ENCODE measurements around the gene ZFP36. TPM values are rescaled to one million over a fixed set of nuclear protein-coding genes. Genes with fewer than 3 reads are reported as not detected.

Gene ZFP36
- total RNA-seq, 1 experiment from 2014 or later: 17.3 TPM

GRCh38 chr19:39397360-39398296 is 9.0 kb upstream of the ZFP36 start:
- ChIA-PET POLR2A (interaction anchor here (0.5 to 1.7 kb wide), 6 partner anchors 9 to 987 kb away, joined by 3 to 7 read pairs (median 5); partner anchors contain the start of genes PLEKHG2, RPS16 and ZFP36), CTCF (interaction anchor here (0.5 to 3.6 kb wide), 29 partner anchors 10 to 578 kb away, joined by 3 to 43 read pairs (median 5); partner anchors contain the start of genes PLEKHG2, RPS16, SAMD4B and SUPT5H)
- ATAC-seq: peak; percentile 88
- peak overlapping the region; percentile 54 for H3K27ac Mint-ChIP-seq
- TF ChIP-seq ZNF121 (CRISPR knock-in tag; IDR thresholded peaks at IDR 0.05): peak; percentile 95
- TF ChIP-seq FOXP1 (CRISPR knock-in tag; IDR thresholded peaks at IDR 0.05; ENCODE audit: borderline replicate concordance): peak; percentile 69; the same call in 1 of the 2 replicates
- no peak for TF ChIP-seq PRDM15 (CRISPR knock-in tag; IDR thresholded peaks at IDR 0.05)
- TF ChIP-seq ZNF416 (CRISPR knock-in tag; IDR thresholded peaks at IDR 0.05): 0 out of 2 replicates have a peak, but pooled peaks have one; percentile 46
- TF ChIP-seq CTCF (IDR thresholded peaks at IDR 0.05): peak; percentile 93
- TF ChIP-seq FOXP4 (CRISPR knock-in tag; IDR thresholded peaks at IDR 0.05): 0 out of 2 replicates have a peak, but pooled peaks have one; percentile 38
- peak; percentile 65 for TF ChIP-seq SP1 (CRISPR knock-in tag; conservative IDR thresholded peaks at IDR 0.05)
- TF ChIP-seq GTF2I (CRISPR knock-in tag; conservative IDR thresholded peaks at IDR 0.05): peak; percentile 4; the same call in 1 of the 2 replicates
- no peak for TF ChIP-seq CBFB (CRISPR knock-in tag; IDR thresholded peaks at IDR 0.05; ENCODE audit: low read depth)
- peaks cover 21% of the 10 kb centered on the region for H3K36me3 Mint-ChIP-seq
- H3K27me3 Mint-ChIP-seq (ENCODE audit: low read depth): no peaks in the 10 kb centered on the region
- DNase-seq (ENCODE audit: low spot score): peak; percentile 94
- H3K4me3 Mint-ChIP-seq: no peak overlapping the region
- no peaks in the 10 kb centered on the region for H3K9me3 Mint-ChIP-seq
- H3K4me1 Mint-ChIP-seq: peaks cover 25% of the 10 kb centered on the region

- Mint-ChIP-seq H3K9me3 (no peaks in the 10 kb centered on the region), H3K4me1 (peaks cover 25% of the 10 kb centered on the region), H3K36me3 (peaks cover 19% of the 10 kb centered on the region), H3K4me3 (no peak overlapping the region), H3K27ac (peak overlapping the region; percentile 68), H3K27me3 (ENCODE audit: low read depth) (no peaks in the 10 kb centered on the region)
- ChIA-PET CTCF (interaction anchor here (0.5 to 3.6 kb wide), 27 partner anchors 9 to 578 kb away, joined by 3 to 43 read pairs (median 5); partner anchors contain the start of genes PLEKHG2, RPS16, SAMD4B and SUPT5H), POLR2A (interaction anchor here (0.5 to 1.7 kb wide), 5 partner anchors 8 to 988 kb away, joined by 3 to 7 read pairs (median 5); partner anchors contain the start of genes PLEKHG2, RPS16 and ZFP36)
- DNase-seq (ENCODE audit: low spot score) (no peak), ATAC-seq (no peak)
- TF ChIP-seq E2F5 (CRISPR knock-in tag; IDR thresholded peaks at IDR 0.05) (no peak), ZNF532 (CRISPR knock-in tag; IDR thresholded peaks at IDR 0.05; ENCODE audit: borderline replicate concordance) (no peak), NFYB (CRISPR knock-in tag; conservative IDR thresholded peaks at IDR 0.05; ENCODE audit: low read depth) (no peak), ESRRA (CRISPR knock-in tag; IDR thresholded peaks at IDR 0.05; ENCODE audit: borderline replicate concordance) (no peak), GABPB1 (CRISPR knock-in tag; IDR thresholded peaks at IDR 0.05) (no peak), ZBTB43 (CRISPR knock-in tag; IDR thresholded peaks at IDR 0.05) (no peak), E2F1 (CRISPR knock-in tag; IDR thresholded peaks at IDR 0.05) (no peak)
These were observed 8.3 kb upstream of the ZFP36 start for GRCh38 chr19:39398297-39398864.
